Measurements from ENCODE around the gene DCST2. TPM values are rescaled to one million over a fixed set of nuclear protein-coding genes. Genes with fewer than 3 reads are reported as not detected.
A peak's percentile ranks its signal among the peaks of the same experiment; 100 is the strongest.

Gene DCST2
- total and polyA plus RNA-seq, 9 of the 15 experiments (the other 6 are each of a cell fraction or from before 2014, with no cell fraction given) = 0.09 to 0.49 (median 0.11) TPM; not detected in 3

GRCh38 chr1:154974102-154974807, 59.3 kb downstream of the DCST2 start, which contains the start of gene CKS1B (continued):
- TF ChIP-seq JUND (IDR thresholded peaks at IDR 0.05; ENCODE audit: borderline replicate concordance, low read depth, low read length) (peak; percentile 68), JUND (tag; IDR thresholded peaks at IDR 0.05; ENCODE audit: borderline replicate concordance, low read depth, low read length) (no peak), ZNF408 (CRISPR knock-in tag; IDR thresholded peaks at IDR 0.05; ENCODE audit: low read depth) (no peak), MEF2A (IDR thresholded peaks at IDR 0.05; ENCODE audit: control insufficient read depth, low read depth, low read length) (no peak), ZZZ3 (IDR thresholded peaks at IDR 0.05) (no peak), RB1 (IDR thresholded peaks at IDR 0.05; ENCODE audit: low read depth) (no peak), HMBOX1 (IDR thresholded peaks at IDR 0.05) (no peak), POLR2H (tag; IDR thresholded peaks at IDR 0.05; ENCODE audit: low read depth) (peak; percentile 90), ETV6 (IDR thresholded peaks at IDR 0.05; ENCODE audit: borderline replicate concordance in 1 of 2, low read depth in 2 of 2, low read length in 1 of 2) (no peak), ETV6 (CRISPR knock-in tag; IDR thresholded peaks at IDR 0.05; ENCODE audit: borderline replicate concordance) (no peak), ARID2 (IDR thresholded peaks at IDR 0.05) (no peak), NFXL1 (CRISPR knock-in tag; IDR thresholded peaks at IDR 0.05) (no peak), EP300 (IDR thresholded peaks at IDR 0.05; ENCODE audit: low read length) (no peak; the same call in 1 of the 2 replicates), CGGBP1 (CRISPR knock-in tag; IDR thresholded peaks at IDR 0.05) (no peak), ZNF707 (CRISPR knock-in tag; conservative IDR thresholded peaks at IDR 0.05) (no peak), VEZF1 (CRISPR knock-in tag; IDR thresholded peaks at IDR 0.05) (peak; percentile 16; the same call in 1 of the 2 replicates), ETS1 (conservative IDR thresholded peaks at IDR 0.05; ENCODE audit: control insufficient read depth, low read depth, low read length) (0 out of 2 replicates have a peak, but pooled peaks have one; percentile 60), NBN (IDR thresholded peaks at IDR 0.05; ENCODE audit: low read depth) (peak; percentile 69), TAF7 (tag; IDR thresholded peaks at IDR 0.05) (peak; percentile 62; the same call in 1 of the 2 replicates), DEAF1 (CRISPR knock-in tag; IDR thresholded peaks at IDR 0.05) (no peak), MAFG (tag; conservative IDR thresholded peaks at IDR 0.05) (no peak), ZNF830 (CRISPR knock-in tag; IDR thresholded peaks at IDR 0.05) (peak; percentile 62; the same call in 1 of the 2 replicates), ZNF143 (CRISPR knock-in tag; IDR thresholded peaks at IDR 0.05) (no peak), POLR2AphosphoS5 (IDR thresholded peaks at IDR 0.05; ENCODE audit: control insufficient read depth, insufficient read depth, low read depth, low read length) (peak; percentile 4; the same call in 1 of the 2 replicates)

Measured in K562 (cell line).